IPS-15b (cell line): ENCODE measurements around the gene RAB40B.

ENCODE experiments used
- H3K27me3 ChIP-seq: one replicate; pipeline ENCODE4 v1.6.1; 2013; ENCODE audit warnings: low read length; ENCODE audit not compliant: control insufficient read depth, insufficient read depth
- H3K36me3 ChIP-seq: one replicate; pipeline ENCODE4 v1.6.1; 2013; ENCODE audit warnings: low read length; ENCODE audit not compliant: control insufficient read depth, insufficient read depth
- H3K4me1 ChIP-seq: one replicate; pipeline ENCODE4 v1.6.1; 2013; ENCODE audit warnings: mild to moderate bottlenecking, low read length; ENCODE audit not compliant: control insufficient read depth, insufficient read depth
- H3K4me3 ChIP-seq: one replicate; pipeline ENCODE4 v1.5.1; 2013; ENCODE audit warnings: low read depth, low read length
- H3K9ac ChIP-seq: one replicate; pipeline ENCODE4 v1.6.1; 2013; ENCODE audit warnings: low read depth, mild to moderate bottlenecking, low read length
- H3K9me3 ChIP-seq: one replicate; pipeline ENCODE4 v1.6.1; 2013; ENCODE audit warnings: mild to moderate bottlenecking, low read length; ENCODE audit not compliant: control insufficient read depth, insufficient read depth

Gene RAB40B

GRCh38 chr17:82629748-82630147 is 68.8 kb downstream of the RAB40B start:
- H3K9ac ChIP-seq = no peak overlapping the region
- H3K4me3 ChIP-seq = no peak overlapping the region
- peaks cover 38% of the 10 kb centered on the region for H3K36me3 ChIP-seq
- no peaks in the 10 kb centered on the region for H3K27me3 ChIP-seq
- H3K9me3 ChIP-seq = no peaks in the 10 kb centered on the region
- no peaks in the 10 kb centered on the region for H3K4me1 ChIP-seq

GRCh38 chr17:82627405-82627804 is 71.1 kb downstream of the RAB40B start:
- Histone ChIP-seq H3K27me3 (no peaks in the 10 kb centered on the region), H3K9ac (no peak overlapping the region), H3K36me3 (peaks cover 40% of the 10 kb centered on the region), H3K9me3 (no peaks in the 10 kb centered on the region), H3K4me1 (no peaks in the 10 kb centered on the region), H3K4me3 (no peak overlapping the region)

- H3K27me3 ChIP-seq = no peaks in the 10 kb centered on the region
- peaks cover 46% of the 10 kb centered on the region for H3K36me3 ChIP-seq
- no peak overlapping the region for H3K4me3 ChIP-seq
- no peaks in the 10 kb centered on the region for H3K4me1 ChIP-seq
- H3K9me3 ChIP-seq = no peaks in the 10 kb centered on the region
- no peak overlapping the region for H3K9ac ChIP-seq
Observed at GRCh38 chr17:82623707-82624106, 74.8 kb downstream of the RAB40B start.

GRCh38 chr17:82619641-82620040 is 78.9 kb downstream of the RAB40B start:
- H3K4me1 ChIP-seq = no peaks in the 10 kb centered on the region
- no peak overlapping the region for H3K4me3 ChIP-seq
- H3K27me3 ChIP-seq = no peaks in the 10 kb centered on the region
- no peak overlapping the region for H3K9ac ChIP-seq
- H3K36me3 ChIP-seq = peaks cover 58% of the 10 kb centered on the region
- no peaks in the 10 kb centered on the region for H3K9me3 ChIP-seq

GRCh38 chr17:82619211-82619610 is 79.3 kb downstream of the RAB40B start:
- H3K36me3 ChIP-seq = peaks cover 61% of the 10 kb centered on the region
- H3K9me3 ChIP-seq = no peaks in the 10 kb centered on the region
- no peak overlapping the region for H3K9ac ChIP-seq
- H3K4me1 ChIP-seq = no peaks in the 10 kb centered on the region
- H3K4me3 ChIP-seq = no peak overlapping the region
- H3K27me3 ChIP-seq = no peaks in the 10 kb centered on the region

GRCh38 chr17:82616021-82616711 is 82.3 kb downstream of the RAB40B start:
- Histone ChIP-seq H3K9ac (no peak overlapping the region), H3K4me3 (no peak overlapping the region), H3K27me3 (no peaks in the 10 kb centered on the region), H3K4me1 (no peaks in the 10 kb centered on the region), H3K9me3 (no peaks in the 10 kb centered on the region), H3K36me3 (peaks cover 57% of the 10 kb centered on the region)

GRCh38 chr17:82615084-82616020 is 83.1 kb downstream of the RAB40B start:
- Histone ChIP-seq H3K36me3 (peaks cover 54% of the 10 kb centered on the region), H3K9me3 (no peaks in the 10 kb centered on the region), H3K27me3 (no peaks in the 10 kb centered on the region), H3K4me1 (no peaks in the 10 kb centered on the region), H3K4me3 (no peak overlapping the region), H3K9ac (no peak overlapping the region)

- Histone ChIP-seq H3K4me1 (no peaks in the 10 kb centered on the region), H3K36me3 (peaks cover 46% of the 10 kb centered on the region), H3K9me3 (no peaks in the 10 kb centered on the region), H3K27me3 (no peaks in the 10 kb centered on the region), H3K4me3 (no peak overlapping the region), H3K9ac (no peak overlapping the region)
Observed at GRCh38 chr17:82614095-82614631, 84.3 kb downstream of the RAB40B start.

- no peak overlapping the region for H3K4me3 ChIP-seq
- H3K9me3 ChIP-seq = no peaks in the 10 kb centered on the region
- H3K36me3 ChIP-seq = peaks cover 40% of the 10 kb centered on the region
- H3K27me3 ChIP-seq = no peaks in the 10 kb centered on the region
- H3K4me1 ChIP-seq = no peaks in the 10 kb centered on the region
- no peak overlapping the region for H3K9ac ChIP-seq
Observed at GRCh38 chr17:82613283-82614094, 85.0 kb downstream of the RAB40B start.

- H3K4me3 ChIP-seq = no peak overlapping the region
- H3K4me1 ChIP-seq = no peaks in the 10 kb centered on the region
- no peak overlapping the region for H3K9ac ChIP-seq
- H3K27me3 ChIP-seq = no peaks in the 10 kb centered on the region
- no peaks in the 10 kb centered on the region for H3K9me3 ChIP-seq
- peaks cover 28% of the 10 kb centered on the region for H3K36me3 ChIP-seq
Observed at GRCh38 chr17:82611140-82612058, 87.1 kb downstream of the RAB40B start.
